Nucleus accumbens (tissue), 56 donors: ENCODE data around the gene RAP1GAP2.
A peak's percentile ranks its signal among the peaks of the same experiment; 100 is the strongest.

Experiments
- DNase-seq, 56 donors: peaks; one replicate each; lab custom pipeline; 2025; lab: John Stamatoyannopoulos, UW

Gene RAP1GAP2

GRCh38 chr17:2958706-2959222 lies 162.5 kb downstream of the RAP1GAP2 start:
- DNase-seq = no peak

- no peak for DNase-seq
Measured at GRCh38 chr17:2959371-2960130, 163.3 kb downstream of the RAP1GAP2 start.

GRCh38 chr17:2961446-2961845 lies 165.2 kb downstream of the RAP1GAP2 start:
- no peak for DNase-seq

- no peak for DNase-seq
Measured at GRCh38 chr17:2962236-2962635, 166.0 kb downstream of the RAP1GAP2 start.

DNA sequence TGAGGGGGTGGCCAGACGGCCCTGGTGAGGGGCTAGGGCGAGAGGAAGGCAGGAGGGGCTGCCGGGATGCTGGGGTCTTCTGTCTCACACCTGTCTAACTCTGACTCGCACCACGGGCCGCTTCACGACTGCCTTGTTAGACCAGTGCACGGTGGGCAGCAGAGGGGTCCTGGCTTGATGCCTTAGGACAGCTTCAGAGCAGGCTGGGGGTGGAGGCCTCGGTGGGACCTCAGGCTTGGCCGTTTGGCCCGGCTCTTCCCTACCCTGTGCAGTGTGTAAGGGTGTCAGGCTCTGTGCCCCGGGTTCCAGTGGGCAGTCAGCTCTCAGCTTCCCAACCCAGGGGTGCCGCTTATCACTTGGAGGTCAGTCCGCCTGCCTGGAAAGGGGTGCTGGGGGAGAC lies 166.5 kb downstream of the RAP1GAP2 start:
- DNase-seq = no peak

GRCh38 chr17:2963332-2964027 lies 167.2 kb downstream of the RAP1GAP2 start:
- no peak for DNase-seq

DNA sequence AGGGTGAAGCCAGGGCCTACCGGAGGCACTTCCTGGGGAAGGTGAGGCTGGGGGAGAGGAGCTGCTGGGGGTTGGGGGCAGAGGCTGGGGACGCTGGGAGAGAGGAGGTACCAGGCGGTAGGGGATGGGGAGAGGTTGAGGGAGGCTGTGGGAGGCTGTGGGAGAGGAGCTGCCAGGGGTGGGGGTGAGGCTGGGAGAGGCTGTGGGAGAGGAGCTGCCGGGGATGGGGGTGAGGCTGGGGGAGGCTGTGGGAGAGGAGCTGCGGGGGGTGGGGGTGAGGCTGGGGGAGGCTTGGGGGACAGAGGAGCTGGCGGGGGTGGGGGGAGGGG lies 167.8 kb downstream of the RAP1GAP2 start:
- no peak for DNase-seq

DNA sequence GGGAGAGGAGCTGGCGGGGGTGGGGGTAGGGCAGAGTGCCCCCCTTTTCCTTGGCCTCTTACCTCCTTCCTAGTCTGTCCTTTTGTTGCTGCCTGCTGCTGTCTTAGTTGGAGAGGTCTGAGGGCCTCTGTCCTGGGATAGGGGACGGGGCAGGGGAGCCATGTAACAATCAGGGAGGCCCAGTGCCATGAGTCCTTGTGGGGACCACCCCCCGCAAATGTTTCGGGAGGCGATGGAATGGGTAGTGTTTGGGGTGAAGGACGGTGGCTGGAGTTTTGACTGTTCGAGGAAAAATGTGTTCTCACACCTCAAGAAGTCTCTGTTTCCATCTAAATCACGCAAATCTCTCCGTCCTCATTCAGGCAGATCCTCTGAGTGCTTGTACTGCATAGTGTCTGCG lies 168.1 kb downstream of the RAP1GAP2 start:
- DNase-seq = no peak

DNA sequence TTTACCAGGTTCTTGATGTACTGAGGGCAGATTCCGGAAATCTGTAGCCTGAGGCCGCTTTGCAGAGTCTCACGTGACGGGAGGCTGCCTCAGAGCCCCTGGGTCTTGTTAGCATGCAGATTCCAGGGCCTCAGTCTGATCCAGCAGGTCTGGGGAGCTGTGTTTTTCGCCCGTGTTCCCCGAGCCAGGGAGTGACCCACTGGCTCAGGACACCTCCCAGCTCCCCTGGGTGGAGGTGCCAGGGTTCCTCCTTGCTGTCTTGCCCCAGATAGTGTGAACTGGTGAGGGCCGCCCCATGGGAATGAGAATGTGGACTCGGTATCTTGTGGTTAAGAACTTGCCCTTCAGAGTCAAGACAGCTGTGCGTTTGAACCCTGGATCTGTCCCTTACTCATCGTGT lies 168.6 kb downstream of the RAP1GAP2 start:
- DNase-seq = no peak

GRCh38 chr17:2965621-2966595 lies 169.7 kb downstream of the RAP1GAP2 start:
- no peak for DNase-seq

DNA sequence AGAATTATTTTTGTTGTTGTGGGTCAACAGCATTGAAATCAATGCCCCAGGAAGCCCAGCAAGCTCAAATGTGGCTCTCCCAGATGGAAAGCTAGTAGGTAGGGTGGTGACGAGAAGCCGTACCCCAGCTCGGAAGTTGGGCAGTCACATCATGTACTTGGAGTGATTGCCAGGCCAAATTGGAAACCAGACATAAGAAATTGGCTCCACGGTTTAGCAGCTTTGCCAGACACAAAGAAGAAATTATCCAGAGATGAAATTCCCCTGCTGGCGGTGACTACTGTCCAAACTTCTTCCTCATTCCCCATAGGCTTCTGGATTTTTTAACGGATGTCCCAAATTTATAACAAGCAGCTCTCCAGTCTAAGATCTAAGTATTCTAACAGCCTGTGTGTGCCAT lies 171.3 kb downstream of the RAP1GAP2 start:
- DNase-seq = peak in 1 of 56 donors; percentile 6

GRCh38 chr17:2971851-2972250 lies 175.6 kb downstream of the RAP1GAP2 start:
- no peak for DNase-seq

DNA sequence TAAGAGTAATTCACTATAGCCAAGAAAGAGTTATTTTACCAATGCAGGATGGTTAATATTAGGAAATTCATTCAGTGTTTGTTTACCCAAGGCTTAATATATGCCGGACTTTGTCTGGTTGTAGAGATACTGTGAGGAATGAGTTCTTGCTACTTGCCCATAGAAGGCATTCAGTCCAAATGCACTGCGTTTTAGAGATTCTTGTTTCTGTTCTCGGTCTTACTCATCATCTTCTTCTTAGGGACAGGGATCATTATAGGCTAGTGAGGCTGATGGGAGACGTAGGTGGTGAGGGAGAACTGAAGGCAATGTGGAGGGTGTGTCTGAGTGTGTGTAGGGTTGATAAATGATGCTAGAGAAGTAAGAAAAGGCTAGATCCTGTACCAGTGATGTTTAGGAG lies 176.5 kb downstream of the RAP1GAP2 start:
- DNase-seq = no peak

DNA sequence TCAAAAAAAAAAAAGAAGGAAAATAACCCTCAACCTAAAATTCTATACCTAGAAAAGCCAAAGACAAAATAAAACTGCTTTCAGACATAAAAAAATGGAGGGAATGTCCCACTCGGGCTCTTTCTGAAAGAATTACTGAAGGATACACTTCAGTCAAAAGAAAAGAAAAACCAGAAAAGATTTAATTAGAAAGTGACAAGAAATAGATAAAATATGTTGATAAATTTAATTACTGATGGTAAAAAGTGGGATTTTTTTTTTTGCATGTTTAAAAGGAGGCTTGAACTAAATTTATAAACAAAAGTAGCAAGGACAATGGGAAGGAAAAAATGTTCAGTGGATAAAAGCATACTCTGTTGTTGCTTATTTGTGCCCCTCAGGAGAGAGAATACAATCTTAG lies 178.1 kb downstream of the RAP1GAP2 start:
- no peak for DNase-seq

GRCh38 chr17:2975469-2975958 lies 179.3 kb downstream of the RAP1GAP2 start:
- peak in 1 of 56 donors; percentile 7 for DNase-seq

GRCh38 chr17:2977157-2977556 lies 180.9 kb downstream of the RAP1GAP2 start:
- no peak for DNase-seq

GRCh38 chr17:2978116-2978515 lies 181.9 kb downstream of the RAP1GAP2 start:
- DNase-seq = no peak

DNA sequence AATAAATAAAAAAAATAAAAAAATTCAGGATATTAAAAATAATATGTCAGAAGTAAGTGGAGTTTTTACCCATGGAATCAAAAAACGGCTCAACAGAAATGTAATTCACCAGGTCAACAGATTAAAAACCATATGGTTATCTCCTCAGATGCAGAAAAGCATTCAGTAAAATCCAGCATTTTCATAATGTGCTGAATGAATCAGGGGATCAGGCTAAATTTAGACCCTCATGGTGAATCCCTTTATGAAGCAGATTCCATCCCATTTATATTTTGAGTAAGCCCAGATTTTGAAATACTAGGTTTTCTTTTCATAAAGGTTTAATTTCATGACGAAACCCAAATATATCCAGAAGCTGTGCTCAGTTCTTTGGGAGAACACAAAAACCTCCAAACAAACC lies 182.8 kb downstream of the RAP1GAP2 start:
- no peak for DNase-seq

- DNase-seq = no peak
Measured at GRCh38 chr17:2980211-2980903, 184.1 kb downstream of the RAP1GAP2 start.

DNA sequence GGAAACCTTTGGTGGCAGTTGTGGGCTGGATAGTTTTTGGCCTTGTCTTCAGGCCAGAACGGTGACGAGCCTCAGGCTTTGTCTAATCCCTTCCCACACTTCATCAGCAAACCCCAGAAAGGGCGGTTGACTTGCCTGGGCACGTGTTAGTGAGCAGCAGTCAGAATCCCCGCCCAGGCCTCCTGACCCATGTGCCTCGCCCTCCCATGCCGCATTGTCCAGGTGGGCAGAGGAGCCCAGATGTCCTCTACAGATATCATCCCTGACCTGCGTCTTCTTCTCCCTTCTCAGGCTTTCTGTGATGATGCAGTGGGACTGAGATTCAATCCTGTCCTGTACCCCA lies 184.6 kb downstream of the RAP1GAP2 start:
- no peak for DNase-seq
